HG02588 (cell line): ENCODE measurements around the gene TCF12.

Experiments
- ATAC-seq: cut with Tn5 transposase; IDR thresholded peaks from one replicate; pipeline ENCODE4 v1.9.1; 2021; ENCODE audit warnings: mild to moderate bottlenecking, moderate library complexity; ENCODE audit not compliant: unreplicated experiment

Gene TCF12

DNA sequence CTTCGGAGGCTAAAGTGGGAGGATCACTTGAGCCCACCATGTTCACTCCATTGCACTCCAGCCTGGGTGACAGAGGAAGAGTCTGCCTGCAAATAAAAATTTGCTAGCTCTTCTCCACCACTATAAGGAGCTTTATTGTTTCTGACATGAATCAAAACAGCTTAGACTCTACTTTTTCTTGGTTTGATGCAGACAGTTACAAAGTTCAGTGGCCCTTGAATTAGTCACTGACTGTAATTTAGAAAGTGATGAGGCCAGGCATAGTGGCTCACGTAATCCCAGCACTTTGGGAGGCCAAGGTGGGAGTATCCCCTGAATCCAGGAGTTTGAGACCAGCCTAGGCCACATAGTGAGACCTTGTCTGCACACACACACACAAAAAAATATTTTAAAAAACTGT is 285.5 kb downstream of the TCF12 start:
- ATAC-seq, result no peak

GRCh38 chr15:57205027-57205855 is 286.8 kb downstream of the TCF12 start:
- ATAC-seq, result no peak

DNA sequence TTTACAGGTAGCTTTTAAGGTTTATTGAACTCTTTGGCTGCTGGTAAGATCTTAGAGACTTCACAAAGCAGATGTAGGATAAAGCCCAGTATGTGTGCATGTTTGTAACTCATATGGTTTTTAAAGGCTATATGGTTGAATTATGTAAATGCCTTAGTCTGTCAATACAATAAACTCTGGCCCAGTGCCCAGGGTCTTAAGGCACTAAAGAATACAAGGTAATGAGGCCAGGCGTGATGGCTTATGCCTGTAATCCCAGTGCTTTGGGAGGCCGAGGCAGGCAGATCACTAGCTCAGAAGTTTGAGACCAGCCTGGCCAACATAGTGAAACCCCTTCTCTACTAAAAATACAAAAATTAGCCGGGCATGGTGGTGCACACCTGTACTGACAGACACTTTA is 287.6 kb downstream of the TCF12 start:
- ATAC-seq, result no peak

GRCh38 chr15:57213862-57214261 is 295.4 kb downstream of the TCF12 start:
- ATAC-seq, result no peak

DNA sequence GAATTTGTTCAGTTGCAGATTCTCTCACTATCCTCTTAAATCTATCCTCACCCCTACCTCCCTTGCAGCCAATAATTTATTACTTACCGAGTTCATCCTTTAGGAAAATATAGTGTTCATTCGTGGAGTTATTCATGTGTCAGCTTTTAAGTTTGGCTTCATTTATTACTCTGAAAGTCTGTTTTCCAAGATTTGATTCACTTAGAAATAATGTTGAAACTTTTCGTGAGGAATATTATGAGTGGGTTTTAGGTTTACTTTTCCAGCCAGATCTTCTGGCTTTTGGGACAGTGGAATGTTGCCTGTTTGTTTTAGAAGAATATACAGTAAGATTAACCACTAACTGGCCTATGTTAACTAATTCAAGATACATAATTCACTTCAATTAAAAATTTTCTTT is 296.9 kb downstream of the TCF12 start:
- no peak for ATAC-seq

GRCh38 chr15:57215881-57216280 is 297.4 kb downstream of the TCF12 start:
- ATAC-seq, result no peak

GRCh38 chr15:57216288-57216687 is 297.8 kb downstream of the TCF12 start:
- no peak for ATAC-seq

DNA sequence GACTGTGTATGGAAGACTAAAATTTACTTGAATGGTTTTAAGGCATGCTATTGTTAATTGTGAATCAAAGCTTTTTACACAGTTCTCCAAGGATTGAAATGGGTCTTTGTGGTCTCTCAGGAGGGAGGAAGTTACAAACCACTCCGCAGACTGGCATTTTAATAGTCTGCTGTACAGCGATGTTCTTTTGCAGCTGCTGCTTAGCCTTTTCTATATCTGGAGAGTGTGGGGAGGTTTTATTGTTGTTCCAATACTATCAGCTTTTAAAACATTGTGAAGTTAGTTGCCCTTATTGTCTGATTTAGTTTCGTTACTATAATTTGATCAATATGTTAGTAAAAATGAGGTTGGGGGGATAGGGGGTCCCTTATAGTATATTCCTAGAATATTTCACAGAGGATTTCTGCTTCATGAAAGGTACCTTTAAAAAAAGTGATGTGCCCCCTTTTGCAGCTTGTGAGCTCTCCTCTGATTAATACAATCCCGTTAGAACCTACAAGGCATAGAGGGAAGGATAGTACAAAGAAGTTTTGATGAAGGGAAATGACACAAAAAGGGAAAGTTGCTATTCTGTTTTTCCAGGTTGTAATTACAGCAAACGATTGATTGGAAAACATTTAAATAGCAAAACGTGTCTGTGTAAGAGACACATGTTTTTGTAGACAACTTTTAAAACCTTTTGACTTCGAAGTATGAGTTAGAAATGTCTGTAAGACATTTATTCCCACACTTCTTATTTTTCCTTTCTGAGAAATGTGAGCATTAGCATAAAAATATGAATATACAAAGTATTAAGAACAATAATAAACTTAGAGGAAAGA is 299.5 kb downstream of the TCF12 start:
- no peak for ATAC-seq

DNA sequence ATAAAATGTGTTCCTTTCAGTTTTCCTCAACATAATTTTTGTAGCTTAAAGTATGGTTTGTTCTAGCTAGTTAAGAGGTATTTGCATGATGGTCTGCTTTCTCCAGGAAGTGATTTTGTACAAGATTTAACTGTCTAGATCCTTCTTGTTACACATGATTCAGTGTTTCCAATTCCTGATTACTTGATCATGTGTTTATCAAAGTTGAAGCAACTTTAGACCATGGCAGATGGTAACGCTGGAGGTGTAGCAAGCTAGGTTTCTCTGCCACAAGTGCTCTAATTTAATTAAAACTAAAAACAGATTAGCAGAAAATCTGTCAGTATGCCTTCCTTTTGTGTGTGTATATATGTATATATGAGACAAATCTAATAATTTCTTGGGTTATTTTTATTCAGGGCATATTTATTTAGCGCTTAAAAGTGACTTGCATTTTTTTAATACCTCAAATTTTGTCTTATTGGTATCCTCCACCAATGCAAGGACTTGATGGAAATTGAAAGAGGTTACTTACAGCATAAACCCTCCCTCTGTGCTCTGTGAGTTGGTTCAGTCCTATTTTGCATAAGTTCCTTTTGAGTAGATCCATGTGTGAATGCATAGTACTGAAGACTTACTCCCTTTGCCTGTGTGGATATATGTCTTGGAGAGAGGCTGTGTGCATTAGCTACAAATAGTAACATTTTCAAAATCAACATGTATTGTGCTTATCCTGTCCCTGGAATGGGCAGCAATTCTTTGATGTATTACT is 300.6 kb downstream of the TCF12 start:
- no peak for ATAC-seq

- no peak for ATAC-seq
These were observed 301.8 kb downstream of the TCF12 start for GRCh38 chr15:57220205-57220604.

- ATAC-seq, result no peak
These were observed 302.7 kb downstream of the TCF12 start for GRCh38 chr15:57221134-57221533.

DNA sequence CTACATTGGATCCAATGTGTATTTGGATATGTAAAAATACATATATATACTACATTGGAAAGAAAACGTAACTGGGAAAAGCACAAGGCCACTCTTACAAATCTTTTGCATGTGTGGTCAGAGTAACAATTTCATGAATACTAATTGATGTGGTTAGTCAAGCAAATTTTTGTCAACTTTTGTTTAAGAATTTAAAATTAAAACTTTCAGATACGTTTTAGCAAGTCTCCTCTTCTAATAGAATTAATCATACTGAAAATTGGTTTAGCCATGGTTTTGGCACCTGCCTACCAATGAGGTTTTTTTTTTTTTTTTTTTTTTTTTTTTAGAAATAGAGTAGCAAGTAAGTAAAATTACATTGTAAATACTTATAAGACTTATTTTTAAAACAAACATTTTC is 304.9 kb downstream of the TCF12 start:
- ATAC-seq, result no peak

GRCh38 chr15:57223887-57224286 is 305.4 kb downstream of the TCF12 start:
- ATAC-seq, result no peak

DNA sequence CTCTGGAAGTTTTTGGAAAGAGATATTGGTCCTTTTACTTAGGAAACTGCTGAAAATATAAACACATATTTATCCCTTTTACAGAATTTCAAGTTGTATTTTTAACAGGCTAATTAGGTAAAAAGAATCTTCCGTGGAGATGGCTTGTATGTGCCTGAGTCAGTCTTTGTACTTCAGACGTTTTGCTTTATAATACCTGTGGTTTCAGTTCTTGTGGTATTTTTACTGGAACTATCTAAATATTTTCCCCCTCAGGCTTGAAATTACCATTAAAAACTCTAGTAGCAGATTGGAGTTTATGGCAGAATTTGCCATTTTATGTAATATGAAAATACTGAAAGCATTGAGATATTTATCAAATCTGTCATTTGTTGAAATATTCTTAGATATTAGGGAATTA is 306.2 kb downstream of the TCF12 start:
- ATAC-seq, result no peak

DNA sequence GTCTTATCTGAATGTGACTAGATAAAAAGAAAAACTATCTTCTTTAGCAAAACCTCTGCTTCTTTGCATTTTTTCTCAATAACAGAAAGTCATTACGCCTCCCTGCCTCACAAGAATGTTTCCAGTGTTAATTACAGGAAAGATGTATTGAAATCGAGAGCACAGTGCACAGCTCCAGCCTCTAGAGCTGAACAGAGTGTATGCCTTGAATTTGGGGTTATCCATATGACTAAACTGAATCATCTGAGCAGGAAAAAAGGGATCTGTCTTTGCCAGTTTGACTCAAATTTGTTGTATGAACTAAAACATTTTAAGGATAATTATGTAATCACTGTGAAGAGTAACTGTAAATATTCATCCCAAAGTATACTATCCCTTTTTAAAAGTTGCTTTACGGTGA is 308.7 kb downstream of the TCF12 start:
- ATAC-seq, result no peak

- ATAC-seq, result no peak
These were observed 309.5 kb downstream of the TCF12 start for GRCh38 chr15:57227899-57228298.

DNA sequence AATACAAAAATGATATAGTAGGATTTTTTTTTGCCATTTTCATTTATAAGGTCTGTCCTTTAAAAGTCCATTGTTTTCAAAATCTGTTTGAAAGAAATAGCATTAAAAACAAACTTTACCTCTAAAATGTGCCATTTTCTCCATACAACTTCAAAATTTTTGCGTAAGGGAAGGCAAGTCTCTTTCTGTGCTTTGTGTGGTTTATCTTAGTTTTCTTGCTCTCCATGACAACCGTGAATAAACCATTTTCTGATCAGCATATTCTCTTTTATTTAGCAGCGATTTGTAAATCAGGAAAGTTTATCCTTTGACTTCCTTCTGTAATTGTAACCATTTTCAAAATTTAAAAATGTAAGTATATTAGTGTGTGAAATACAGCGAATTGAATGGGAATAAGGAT is 310.0 kb downstream of the TCF12 start:
- no peak for ATAC-seq

DNA sequence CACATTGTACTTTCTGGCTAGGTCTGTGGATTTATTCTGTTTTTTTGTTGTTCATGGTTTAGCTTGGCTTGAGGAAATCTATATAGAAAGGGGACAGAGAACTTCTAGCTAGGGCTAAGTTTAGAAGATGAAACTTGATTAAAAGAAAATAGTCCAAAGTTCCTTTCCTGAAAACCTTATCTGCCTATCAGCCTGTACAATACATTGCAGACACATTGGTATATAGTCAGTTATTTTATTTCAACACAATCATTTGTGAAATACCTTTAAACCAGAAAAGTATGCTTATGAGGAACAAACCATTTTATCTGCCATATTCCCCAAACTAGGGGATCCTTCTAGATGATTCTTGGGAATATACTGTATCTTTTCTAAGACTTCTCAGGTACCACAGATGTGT is 310.6 kb downstream of the TCF12 start:
- no peak for ATAC-seq

DNA sequence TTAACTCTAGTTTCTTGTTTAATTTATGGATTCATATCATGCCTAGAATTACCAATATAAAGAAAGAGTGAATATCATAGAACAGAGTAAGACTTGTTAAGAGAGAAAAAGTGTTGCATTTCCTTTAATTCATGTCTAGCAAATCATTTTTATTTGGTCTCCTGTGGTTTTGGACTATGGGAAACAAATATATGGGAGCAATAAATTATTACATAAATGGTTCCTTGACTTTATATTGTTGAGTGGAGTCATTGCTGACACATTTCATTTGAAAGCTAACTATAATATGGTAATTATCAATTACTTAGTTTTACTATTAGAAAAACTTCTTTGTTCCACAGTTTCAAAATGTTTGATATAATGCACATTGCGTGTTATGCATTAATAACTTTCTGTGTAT is 313.1 kb downstream of the TCF12 start:
- no peak for ATAC-seq

DNA sequence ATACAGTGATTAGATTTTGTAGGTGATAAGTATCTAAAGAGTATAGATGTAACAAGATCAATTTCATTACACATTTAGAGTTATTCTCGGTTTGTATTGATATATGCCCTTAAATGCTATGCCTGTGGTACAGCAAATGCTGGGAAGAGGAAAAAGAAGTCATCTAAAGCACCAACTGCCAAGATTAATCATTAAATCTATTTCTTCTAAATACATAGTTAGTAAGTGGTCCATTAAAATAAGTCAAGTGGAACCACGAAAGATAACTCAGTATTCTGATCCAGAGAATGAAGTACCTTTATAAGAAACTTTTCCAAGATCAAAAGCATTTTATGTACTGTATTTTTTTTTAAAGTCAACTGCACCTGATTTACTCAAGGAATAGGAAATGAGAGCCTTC is 315.7 kb downstream of the TCF12 start:
- no peak for ATAC-seq

DNA sequence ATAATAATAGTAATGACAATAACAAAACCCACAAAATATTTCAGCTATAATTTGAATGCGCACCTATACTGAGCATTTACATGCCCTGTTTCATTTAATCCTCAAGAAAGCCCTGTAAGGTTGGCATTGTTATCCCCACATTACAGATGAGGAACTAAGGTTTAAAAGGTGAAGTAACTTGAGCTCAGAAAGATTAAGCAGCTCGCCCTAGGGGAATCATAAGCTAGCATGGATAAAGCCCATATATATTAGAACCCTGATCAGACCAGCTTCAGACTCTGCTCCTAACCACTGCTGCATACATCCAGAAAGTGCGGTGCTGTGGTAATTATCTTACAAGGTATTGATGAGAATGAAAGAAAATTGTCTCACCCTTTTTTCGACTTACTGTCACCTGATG is 316.7 kb downstream of the TCF12 start:
- ATAC-seq, result no peak

- no peak for ATAC-seq
These were observed 317.4 kb downstream of the TCF12 start for GRCh38 chr15:57235873-57236272.
